SK-N-MC (cell line): ENCODE measurements around the gene PARP14.

ENCODE experiments used
- EZH2 ChIP-seq: fragments of 200-600 bp; sonication (generic); IDR thresholded peaks from one replicate; pipeline ENCODE4 v1.6.1; 2017; ENCODE audit warnings: antibody characterized with exemption
- FOXP2 ChIP-seq: optimal IDR thresholded peaks from 2 replicates; pipeline ENCODE3; 2011; ENCODE audit warnings: mild to moderate bottlenecking, moderate library complexity; ENCODE audit not compliant: insufficient read depth; ENCODE audit errors: extremely low read length, control extremely low read depth
- POLR2AphosphoS5 ChIP-seq: IDR thresholded peaks from 2 replicates; pipeline ENCODE4 v1.6.1; 2012; ENCODE audit warnings: mild to moderate bottlenecking, low read depth, low read length, borderline replicate concordance

GRCh38 chr3:122725106-122725505, 44.5 kb downstream of the PARP14 start:
- TF ChIP-seq POLR2AphosphoS5, result no peak
- no peak for TF ChIP-seq FOXP2
- no peak for TF ChIP-seq EZH2
